NB4 (cell line): ENCODE results near the gene LEMD1.

ENCODE experiments used
- DNase-seq: peaks from one replicate; pipeline ENCODE4 v3.0.0; 2010; ENCODE audit warnings: low read depth
- H3K4me3 ChIP-seq: one replicate; pipeline ENCODE4 v1.5.1; 2011; ENCODE audit warnings: mild to moderate bottlenecking, low read depth, low read length, moderate library complexity
- MAX ChIP-seq: IDR thresholded peaks from 2 replicates; pipeline ENCODE4 v1.6.1; 2011; ENCODE audit warnings: low read depth, low read length
- MYC ChIP-seq: IDR thresholded peaks from 2 replicates; pipeline ENCODE4 v1.6.1; 2011; ENCODE audit warnings: low read depth, low read length
- POLR2A ChIP-seq: IDR thresholded peaks from 2 replicates; pipeline ENCODE4 v1.6.1; 2011; ENCODE audit warnings: mild to moderate bottlenecking; ENCODE audit not compliant: insufficient read length; ENCODE audit errors: extremely low read depth
- TF ChIP-seq, protein P1 (sequence below): IDR thresholded peaks from one replicate; pipeline ENCODE4 v1.5.1; 2012; ENCODE audit warnings: low read depth, low read length

LEMD1 gene

GRCh38 chr1:205449254-205449749 is 27.4 kb upstream of the LEMD1 start:
- no peak overlapping the region for H3K4me3 ChIP-seq
- TF ChIP-seq, protein P1, sequence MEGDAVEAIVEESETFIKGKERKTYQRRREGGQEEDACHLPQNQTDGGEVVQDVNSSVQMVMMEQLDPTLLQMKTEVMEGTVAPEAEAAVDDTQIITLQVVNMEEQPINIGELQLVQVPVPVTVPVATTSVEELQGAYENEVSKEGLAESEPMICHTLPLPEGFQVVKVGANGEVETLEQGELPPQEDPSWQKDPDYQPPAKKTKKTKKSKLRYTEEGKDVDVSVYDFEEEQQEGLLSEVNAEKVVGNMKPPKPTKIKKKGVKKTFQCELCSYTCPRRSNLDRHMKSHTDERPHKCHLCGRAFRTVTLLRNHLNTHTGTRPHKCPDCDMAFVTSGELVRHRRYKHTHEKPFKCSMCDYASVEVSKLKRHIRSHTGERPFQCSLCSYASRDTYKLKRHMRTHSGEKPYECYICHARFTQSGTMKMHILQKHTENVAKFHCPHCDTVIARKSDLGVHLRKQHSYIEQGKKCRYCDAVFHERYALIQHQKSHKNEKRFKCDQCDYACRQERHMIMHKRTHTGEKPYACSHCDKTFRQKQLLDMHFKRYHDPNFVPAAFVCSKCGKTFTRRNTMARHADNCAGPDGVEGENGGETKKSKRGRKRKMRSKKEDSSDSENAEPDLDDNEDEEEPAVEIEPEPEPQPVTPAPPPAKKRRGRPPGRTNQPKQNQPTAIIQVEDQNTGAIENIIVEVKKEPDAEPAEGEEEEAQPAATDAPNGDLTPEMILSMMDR: no peak
- TF ChIP-seq MAX: no peak
- DNase-seq: no peak

DNA sequence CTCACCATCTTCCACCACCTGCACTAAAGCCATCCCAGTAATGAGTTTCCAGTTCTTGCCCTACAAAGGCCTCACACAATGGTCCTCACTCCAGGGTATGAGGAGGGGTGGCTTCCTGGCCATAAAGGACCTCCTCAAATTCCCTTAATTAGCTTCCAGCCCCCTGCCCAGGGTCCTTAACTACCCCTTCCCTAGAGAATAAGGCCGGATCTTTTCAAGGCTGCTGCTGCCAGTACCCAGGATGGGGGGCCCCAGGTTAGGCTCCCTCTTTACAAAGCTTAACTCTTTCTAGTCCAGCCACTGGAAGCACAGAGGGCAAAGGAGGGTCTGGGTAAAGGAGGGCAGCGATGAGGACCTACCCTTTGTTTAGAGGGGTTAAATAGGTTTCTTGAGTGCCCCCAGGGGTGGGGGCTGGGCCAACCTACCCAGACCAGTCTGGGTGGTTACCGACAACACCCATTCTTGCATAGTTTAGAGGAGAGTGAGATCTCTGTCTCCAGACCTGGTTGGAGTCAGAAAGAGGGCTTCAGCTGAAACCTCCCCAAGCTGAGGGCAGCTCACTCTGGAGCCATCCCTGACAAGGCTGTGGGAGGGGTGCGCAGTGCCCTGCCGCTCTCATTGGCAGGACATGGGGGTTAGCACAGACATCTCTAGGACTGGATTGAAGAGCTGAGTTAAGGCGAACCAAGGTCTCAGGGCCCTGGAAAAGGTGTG is 26.8 kb upstream of the LEMD1 start:
- H3K4me3 ChIP-seq: no peak overlapping the region
- TF ChIP-seq, protein P1: no peak
- no peak for TF ChIP-seq MAX
- no peak for TF ChIP-seq POLR2A
- no peak for TF ChIP-seq MYC
- DNase-seq: no peak

GRCh38 chr1:205447457-205448341 is 25.8 kb upstream of the LEMD1 start:
- no peak for DNase-seq
- no peak overlapping the region for H3K4me3 ChIP-seq
- TF ChIP-seq POLR2A (no peak), MYC (no peak), MAX (no peak)
- TF ChIP-seq, protein P1: no peak

DNA sequence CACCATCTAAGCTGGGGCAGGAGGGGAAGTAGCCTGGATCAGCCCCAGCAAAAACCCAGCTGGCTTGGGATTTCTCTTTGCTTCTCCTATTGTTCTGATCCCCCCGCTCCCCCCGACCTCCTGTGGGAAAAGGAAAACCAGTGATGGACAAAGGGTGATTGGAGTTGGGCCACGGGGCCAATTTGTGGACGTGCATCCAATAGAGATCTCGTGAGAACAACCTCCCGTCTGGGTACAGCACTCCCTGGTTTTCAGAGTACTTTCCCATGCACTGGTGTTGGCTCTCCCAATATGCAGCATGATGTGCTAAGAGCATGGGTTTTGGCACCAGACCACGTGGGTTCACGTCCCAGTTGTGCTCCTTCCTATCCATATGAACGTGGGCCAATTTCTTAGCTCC is 25.0 kb upstream of the LEMD1 start:
- TF ChIP-seq POLR2A (no peak), MYC (no peak), MAX (no peak)
- TF ChIP-seq, protein P1: no peak
- no peak overlapping the region for H3K4me3 ChIP-seq
- DNase-seq: no peak

GRCh38 chr1:205445646-205445935 is 23.7 kb upstream of the LEMD1 start:
- TF ChIP-seq MYC (no peak), POLR2A (no peak), MAX (no peak)
- TF ChIP-seq, protein P1: no peak
- H3K4me3 ChIP-seq: no peak overlapping the region
- DNase-seq: no peak
